Measurements from ENCODE around the gene NOS1AP. TPM values are rescaled to one million over a fixed set of nuclear protein-coding genes. Genes with fewer than 3 reads are reported as not detected.

Gene NOS1AP
- total RNA-seq, 1 donor, result under 0.01 TPM

GRCh38 chr1:162223488-162223887, 154.0 kb downstream of the NOS1AP start:
- H3K4me3 ChIP-seq (ENCODE audit: low read length), result no peak overlapping the region
- H3K27me3 ChIP-seq (ENCODE audit: insufficient read depth, low read length), result no peaks in the 10 kb centered on the region
- no peaks in the 10 kb centered on the region for H3K9me3 ChIP-seq (ENCODE audit: low read depth, low read length)
- H3K4me1 ChIP-seq (ENCODE audit: insufficient read depth, low read length), result no peaks in the 10 kb centered on the region

GRCh38 chr1:162224267-162224666, 154.8 kb downstream of the NOS1AP start:
- Histone ChIP-seq H3K4me3 (ENCODE audit: low read length) (no peak overlapping the region), H3K4me1 (ENCODE audit: insufficient read depth, low read length) (peaks cover 5% of the 10 kb centered on the region), H3K27me3 (ENCODE audit: insufficient read depth, low read length) (no peaks in the 10 kb centered on the region)

GRCh38 chr1:162228586-162228985, 159.1 kb downstream of the NOS1AP start:
- H3K4me1 ChIP-seq (ENCODE audit: insufficient read depth, low read length), result peaks cover 21% of the 10 kb centered on the region
- H3K9me3 ChIP-seq (ENCODE audit: low read depth, low read length), result no peaks in the 10 kb centered on the region
- H3K27me3 ChIP-seq (ENCODE audit: insufficient read depth, low read length), result no peaks in the 10 kb centered on the region
- no peak overlapping the region for H3K4me3 ChIP-seq (ENCODE audit: low read length)

More at GRCh38 chr1:162224267-162224666, 154.8 kb downstream of the NOS1AP start:
- H3K9me3 ChIP-seq (ENCODE audit: low read depth, low read length), result no peaks in the 10 kb centered on the region

- Histone ChIP-seq H3K9me3 (ENCODE audit: low read depth, low read length) (no peaks in the 10 kb centered on the region), H3K27me3 (ENCODE audit: insufficient read depth, low read length) (no peaks in the 10 kb centered on the region), H3K4me1 (ENCODE audit: insufficient read depth, low read length) (peaks cover 28% of the 10 kb centered on the region), H3K4me3 (ENCODE audit: low read length) (no peak overlapping the region)
These were observed 160.1 kb downstream of the NOS1AP start for GRCh38 chr1:162229549-162229948.

GRCh38 chr1:162230096-162230495, 160.6 kb downstream of the NOS1AP start:
- Histone ChIP-seq H3K4me3 (ENCODE audit: low read length) (no peak overlapping the region), H3K27me3 (ENCODE audit: insufficient read depth, low read length) (no peaks in the 10 kb centered on the region), H3K9me3 (ENCODE audit: low read depth, low read length) (no peaks in the 10 kb centered on the region), H3K4me1 (ENCODE audit: insufficient read depth, low read length) (peaks cover 33% of the 10 kb centered on the region)

GRCh38 chr1:162230517-162230916, 161.0 kb downstream of the NOS1AP start:
- Histone ChIP-seq H3K4me3 (ENCODE audit: low read length) (no peak overlapping the region), H3K9me3 (ENCODE audit: low read depth, low read length) (no peaks in the 10 kb centered on the region), H3K4me1 (ENCODE audit: insufficient read depth, low read length) (peaks cover 37% of the 10 kb centered on the region), H3K27me3 (ENCODE audit: insufficient read depth, low read length) (no peaks in the 10 kb centered on the region)

DNA sequence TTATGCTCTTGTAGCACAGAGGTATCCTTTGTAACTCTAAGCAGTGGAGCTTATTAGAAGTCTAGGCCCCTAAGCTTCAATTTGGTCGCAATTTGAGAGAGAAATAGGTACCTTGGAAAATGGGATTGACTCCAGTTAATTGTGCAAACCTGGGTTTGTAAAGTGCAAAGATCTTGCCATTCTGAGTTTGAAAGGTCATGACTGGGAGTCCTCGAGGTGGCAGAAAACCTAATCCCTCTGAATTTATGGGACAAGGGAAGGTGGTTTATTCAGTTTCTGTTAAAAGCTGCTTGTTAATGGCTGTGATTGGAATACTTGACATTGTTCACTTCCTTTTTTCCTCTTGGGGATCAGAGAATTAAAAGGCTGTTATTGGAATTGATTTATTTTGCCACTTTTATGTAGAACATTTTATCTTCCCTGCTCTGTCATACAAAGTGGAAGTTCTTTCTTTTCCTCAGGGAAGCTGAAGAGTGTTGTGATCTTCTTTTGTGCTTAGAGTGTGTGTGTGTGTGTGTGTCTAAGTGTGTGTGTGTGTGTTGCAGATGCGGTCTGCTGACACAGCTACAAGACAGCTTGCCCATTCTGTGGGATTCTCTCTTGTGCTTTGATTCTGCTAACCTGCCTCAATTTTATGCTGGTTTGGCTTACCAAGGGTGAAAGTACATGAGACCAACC, 162.7 kb downstream of the NOS1AP start:
- Histone ChIP-seq H3K4me3 (ENCODE audit: low read length) (no peak overlapping the region), H3K4me1 (ENCODE audit: insufficient read depth, low read length) (peaks cover 53% of the 10 kb centered on the region), H3K27me3 (ENCODE audit: insufficient read depth, low read length) (no peaks in the 10 kb centered on the region), H3K9me3 (ENCODE audit: low read depth, low read length) (no peaks in the 10 kb centered on the region)

GRCh38 chr1:162233066-162233465, 163.6 kb downstream of the NOS1AP start:
- H3K4me1 ChIP-seq (ENCODE audit: insufficient read depth, low read length), result peaks cover 53% of the 10 kb centered on the region

DNA sequence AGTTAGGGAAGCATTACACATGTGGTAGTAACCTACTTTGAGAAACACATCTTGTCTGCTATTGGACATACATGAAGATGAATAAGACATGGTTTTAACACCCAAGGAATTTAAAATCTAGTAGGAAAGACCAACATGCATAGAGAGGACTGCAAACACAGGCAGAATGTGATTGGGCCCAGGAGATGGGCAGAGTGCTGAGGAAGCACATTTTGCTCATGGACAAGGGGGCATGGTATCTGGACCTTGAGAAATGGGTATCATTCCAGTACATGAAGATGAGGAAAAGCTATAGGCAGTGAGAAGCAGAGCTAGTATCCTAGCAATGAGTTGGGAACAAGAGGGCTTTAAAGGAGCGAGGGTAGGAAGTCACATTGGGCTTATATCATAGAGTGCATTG, 164.4 kb downstream of the NOS1AP start:
- peaks cover 52% of the 10 kb centered on the region for H3K4me1 ChIP-seq (ENCODE audit: insufficient read depth, low read length)
- no peak overlapping the region for H3K4me3 ChIP-seq (ENCODE audit: low read length)
- no peaks in the 10 kb centered on the region for H3K27me3 ChIP-seq (ENCODE audit: insufficient read depth, low read length)
- no peaks in the 10 kb centered on the region for H3K9me3 ChIP-seq (ENCODE audit: low read depth, low read length)

More at GRCh38 chr1:162233066-162233465, 163.6 kb downstream of the NOS1AP start:
- H3K4me3 ChIP-seq (ENCODE audit: low read length), result no peak overlapping the region
- H3K9me3 ChIP-seq (ENCODE audit: low read depth, low read length), result no peaks in the 10 kb centered on the region
- no peaks in the 10 kb centered on the region for H3K27me3 ChIP-seq (ENCODE audit: insufficient read depth, low read length)

- H3K4me3 ChIP-seq (ENCODE audit: low read length), result no peak overlapping the region
- H3K9me3 ChIP-seq (ENCODE audit: low read depth, low read length), result no peaks in the 10 kb centered on the region
- H3K27me3 ChIP-seq (ENCODE audit: insufficient read depth, low read length), result no peaks in the 10 kb centered on the region
- H3K4me1 ChIP-seq (ENCODE audit: insufficient read depth, low read length), result peaks cover 45% of the 10 kb centered on the region
These were observed 165.1 kb downstream of the NOS1AP start for GRCh38 chr1:162234571-162234970.

GRCh38 chr1:162235241-162235800, 165.8 kb downstream of the NOS1AP start:
- peaks cover 39% of the 10 kb centered on the region for H3K4me1 ChIP-seq (ENCODE audit: insufficient read depth, low read length)
- no peaks in the 10 kb centered on the region for H3K27me3 ChIP-seq (ENCODE audit: insufficient read depth, low read length)
- H3K4me3 ChIP-seq (ENCODE audit: low read length), result no peak overlapping the region
- H3K9me3 ChIP-seq (ENCODE audit: low read depth, low read length), result no peaks in the 10 kb centered on the region

GRCh38 chr1:162236201-162236600, 166.7 kb downstream of the NOS1AP start:
- H3K4me3 ChIP-seq (ENCODE audit: low read length), result no peak overlapping the region
- no peaks in the 10 kb centered on the region for H3K27me3 ChIP-seq (ENCODE audit: insufficient read depth, low read length)
- peaks cover 35% of the 10 kb centered on the region for H3K4me1 ChIP-seq (ENCODE audit: insufficient read depth, low read length)
- H3K9me3 ChIP-seq (ENCODE audit: low read depth, low read length), result no peaks in the 10 kb centered on the region

DNA sequence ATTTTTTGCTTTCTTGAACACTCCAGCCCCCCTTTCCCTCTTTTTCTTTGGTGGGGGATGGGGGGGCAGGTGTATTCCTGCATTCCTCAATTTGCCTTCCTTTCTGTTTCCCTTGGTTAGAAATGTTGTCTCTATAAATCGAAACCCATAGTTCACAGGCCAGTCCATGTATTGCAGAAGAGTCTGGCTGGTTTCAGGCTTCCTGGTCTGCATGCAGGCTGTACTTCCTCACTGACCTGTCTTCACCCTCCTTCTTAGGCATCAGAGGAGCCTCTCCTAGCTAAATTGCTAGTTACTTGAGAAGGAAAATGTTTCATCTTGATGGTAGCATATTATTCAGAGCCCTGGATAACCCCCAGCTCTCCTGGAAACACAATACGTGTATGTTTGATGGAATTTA, 167.1 kb downstream of the NOS1AP start:
- no peak overlapping the region for H3K4me3 ChIP-seq (ENCODE audit: low read length)
- no peaks in the 10 kb centered on the region for H3K27me3 ChIP-seq (ENCODE audit: insufficient read depth, low read length)
- H3K4me1 ChIP-seq (ENCODE audit: insufficient read depth, low read length), result peaks cover 35% of the 10 kb centered on the region
- H3K9me3 ChIP-seq (ENCODE audit: low read depth, low read length), result no peaks in the 10 kb centered on the region

GRCh38 chr1:162240577-162240976, 171.1 kb downstream of the NOS1AP start:
- Histone ChIP-seq H3K4me3 (ENCODE audit: low read length) (no peak overlapping the region), H3K9me3 (ENCODE audit: low read depth, low read length) (no peaks in the 10 kb centered on the region), H3K27me3 (ENCODE audit: insufficient read depth, low read length) (no peaks in the 10 kb centered on the region), H3K4me1 (ENCODE audit: insufficient read depth, low read length) (peaks cover 15% of the 10 kb centered on the region)

DNA sequence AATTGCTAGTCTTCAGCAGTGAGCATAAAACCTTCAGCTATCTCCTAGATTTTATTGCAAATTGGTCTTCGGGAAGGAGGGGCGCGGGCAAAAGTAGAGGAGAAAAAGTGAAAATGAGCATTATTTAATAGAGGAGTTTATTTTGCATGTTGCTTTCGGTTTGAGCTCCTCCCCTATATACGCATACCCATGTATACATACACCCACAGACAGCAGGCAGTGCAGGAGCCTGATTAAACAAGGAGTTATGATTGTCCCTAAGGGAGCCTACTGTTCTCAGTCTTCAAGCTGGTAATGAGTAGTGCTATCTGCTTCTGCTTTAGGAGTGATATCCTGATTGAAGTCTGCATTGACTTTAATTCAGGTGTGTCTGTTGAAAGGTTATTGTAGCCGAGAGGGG, 173.3 kb downstream of the NOS1AP start:
- Histone ChIP-seq H3K27me3 (ENCODE audit: insufficient read depth, low read length) (no peaks in the 10 kb centered on the region), H3K9me3 (ENCODE audit: low read depth, low read length) (no peaks in the 10 kb centered on the region), H3K4me1 (ENCODE audit: insufficient read depth, low read length) (no peaks in the 10 kb centered on the region), H3K4me3 (ENCODE audit: low read length) (no peak overlapping the region)

All from mononuclear cell (primary cell).